Measurements from ENCODE around the gene ZNF446. TPM values are rescaled to one million over a fixed set of nuclear protein-coding genes. Genes with fewer than 3 reads are reported as not detected.
"Not testable (repeated sequence)": the region's sequence is repeated elsewhere in the genome, so short reads cannot be mapped to it uniquely, and the experiment has no call there.

ZNF446 gene
- 8.3 and 16.4 TPM in 2 replicates for total RNA-seq (2014; rRNA removed; shearing (Covaris generic))

DNA sequence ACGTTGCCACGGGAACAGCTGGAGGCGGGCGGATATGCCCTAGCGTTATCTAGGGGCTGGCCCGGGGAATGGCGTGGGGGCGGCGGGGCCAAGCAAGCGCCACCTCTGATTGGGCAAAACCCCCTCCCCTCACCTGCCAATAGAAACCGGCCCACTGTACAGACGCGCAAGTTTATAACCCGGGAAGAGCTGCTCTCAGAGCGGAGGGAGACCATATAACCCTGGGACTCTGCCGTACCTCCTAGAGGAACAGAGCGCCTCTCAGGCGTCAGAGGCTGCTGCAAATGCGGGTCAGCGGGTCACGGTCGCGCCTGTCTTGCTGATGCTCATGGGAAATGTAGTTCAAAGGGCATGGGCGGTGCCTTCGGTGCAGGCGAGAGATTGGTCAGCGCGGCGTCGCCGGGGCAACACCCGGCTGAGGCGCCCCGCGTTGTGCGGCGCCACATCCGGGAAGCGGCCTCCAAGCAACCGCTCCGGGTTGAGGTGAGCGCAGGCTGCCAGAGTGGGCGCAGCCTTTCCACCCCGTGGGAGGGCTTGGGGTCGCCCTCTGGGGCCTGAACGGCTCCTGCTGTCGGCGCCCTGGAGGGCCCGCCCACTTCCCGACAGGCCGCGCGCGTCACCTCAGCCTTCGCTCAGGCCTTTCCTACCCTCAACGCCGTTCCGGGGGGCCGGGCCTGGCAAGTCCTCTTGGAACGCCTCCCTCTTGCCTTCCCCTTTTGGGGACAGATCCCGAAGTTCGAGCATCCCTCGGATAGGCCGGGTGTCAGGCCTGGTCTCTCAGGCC lies at the start of gene ZNF446:
Gene ZNF446, plus strand, starts transcription at position 639 of the 784 bp plus-strand sequence. CDS start 867 bp downstream, outside the sequence.
- peak; percentile 99 for DNase-seq (ENCODE audit: low read depth)

DNA sequence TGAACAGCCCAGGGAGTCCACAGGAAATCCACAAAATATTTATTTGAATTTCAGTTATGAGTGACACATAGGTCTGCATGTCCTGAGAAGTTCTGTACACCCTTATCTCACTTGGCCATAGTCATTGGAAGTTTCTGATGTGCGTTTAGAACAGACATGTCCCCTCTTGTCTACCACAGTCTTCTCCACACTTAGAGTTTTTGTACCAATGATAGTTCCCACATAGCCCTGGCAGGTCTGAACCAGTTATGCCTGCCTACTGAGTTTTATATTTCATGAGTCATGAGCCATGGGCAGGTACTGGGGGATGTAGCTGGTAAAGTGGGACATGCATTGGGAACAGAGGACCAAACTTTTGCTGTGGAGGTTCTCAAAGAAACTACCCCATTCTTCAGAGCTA lies 47.5 kb upstream of the ZNF446 start:
- DNase-seq (ENCODE audit: low read depth) = no peak

DNA sequence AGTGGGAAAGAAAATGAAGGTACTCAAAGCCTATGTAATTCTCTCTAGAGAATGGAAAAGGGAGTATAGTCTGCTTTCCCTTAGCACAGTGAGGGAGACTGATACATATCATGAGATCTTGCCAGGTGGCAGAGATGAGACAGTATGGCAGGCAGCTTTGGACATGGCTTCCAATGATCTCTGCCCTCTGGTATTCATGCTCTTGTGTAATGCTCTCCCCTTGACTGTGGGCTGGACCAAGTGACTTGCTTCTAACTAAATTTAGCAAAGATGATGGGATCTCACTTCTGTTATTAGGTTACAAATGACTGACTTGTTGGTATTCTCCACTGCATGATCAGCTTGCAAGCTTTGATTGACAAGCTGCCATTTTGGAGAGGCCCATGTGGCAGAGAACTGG lies 46.4 kb upstream of the ZNF446 start:
- DNase-seq (ENCODE audit: low read depth) = no peak

DNA sequence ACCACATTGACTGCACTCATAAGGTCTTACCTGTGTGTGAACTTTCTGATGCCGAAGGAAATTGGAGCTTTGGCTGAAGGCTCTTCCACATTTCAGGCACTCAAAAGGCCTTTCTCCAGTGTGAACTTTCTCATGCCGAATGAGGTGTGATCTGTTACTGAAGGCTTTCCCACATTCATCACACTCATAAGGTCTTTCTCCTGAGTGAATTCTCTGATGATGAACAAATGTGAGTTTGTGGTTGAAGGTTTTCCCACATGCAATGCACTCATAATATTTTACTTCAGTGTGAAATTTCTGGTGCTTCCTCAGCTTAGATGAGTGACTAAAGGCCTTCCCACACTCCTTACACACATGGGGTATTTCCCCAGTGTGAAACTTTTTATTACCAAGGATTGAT lies 41.9 kb upstream of the ZNF446 start:
- no peak for DNase-seq (ENCODE audit: low read depth)

DNA sequence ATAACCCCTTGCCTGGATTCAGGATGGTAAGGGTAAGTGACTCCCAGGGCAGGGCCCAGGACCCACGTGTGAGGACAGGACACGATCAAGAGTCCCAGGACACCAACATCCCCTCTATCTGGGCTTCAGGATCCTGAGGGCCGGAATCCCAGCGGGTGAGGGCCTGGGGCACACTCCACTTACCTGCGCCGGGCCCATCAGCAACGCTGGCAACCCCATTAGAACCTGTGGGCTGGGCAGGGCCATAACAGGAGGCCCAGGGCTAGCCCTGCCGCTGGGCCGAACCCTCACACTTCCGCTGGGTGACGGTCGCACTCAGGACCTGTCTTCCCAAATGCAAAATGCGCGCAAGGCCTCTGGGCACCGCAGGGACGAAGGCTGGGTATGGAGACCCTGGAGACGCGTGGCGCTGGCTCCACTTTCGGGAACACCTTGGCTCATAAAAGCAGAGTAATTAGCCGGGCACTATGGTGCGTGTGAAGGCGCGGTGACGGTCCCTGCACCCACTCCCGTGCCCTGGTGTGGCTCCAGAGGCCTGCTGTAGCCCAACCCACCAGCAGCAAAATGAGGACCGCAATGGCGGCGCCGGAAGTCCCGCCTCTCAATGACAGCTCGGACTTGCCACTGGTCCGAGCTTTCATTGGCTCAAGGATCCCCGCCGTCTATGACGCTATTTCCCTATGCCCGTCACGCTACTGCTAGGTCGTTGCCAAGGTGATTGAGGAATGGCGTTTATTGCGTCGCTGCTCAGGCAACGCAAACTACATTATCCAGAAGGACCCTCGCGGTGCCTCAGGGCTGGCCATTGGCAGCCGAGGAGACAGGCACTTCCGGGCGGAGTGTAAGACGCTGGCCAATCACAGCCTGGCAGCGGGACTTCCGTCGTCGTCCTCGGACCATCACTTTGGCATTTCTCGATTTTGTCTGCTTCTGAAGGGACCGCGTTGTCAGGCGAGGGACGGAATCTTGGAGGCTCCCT lies 36.3 kb upstream of the ZNF446 start, which contains the start of gene ZNF132:
Gene ZNF132, minus strand, starts transcription at position 578 of the 979 bp plus-strand sequence. Its CDS starts 332 bp downstream, at position 246.
- DNase-seq (ENCODE audit: low read depth) = peak; percentile 98

DNA sequence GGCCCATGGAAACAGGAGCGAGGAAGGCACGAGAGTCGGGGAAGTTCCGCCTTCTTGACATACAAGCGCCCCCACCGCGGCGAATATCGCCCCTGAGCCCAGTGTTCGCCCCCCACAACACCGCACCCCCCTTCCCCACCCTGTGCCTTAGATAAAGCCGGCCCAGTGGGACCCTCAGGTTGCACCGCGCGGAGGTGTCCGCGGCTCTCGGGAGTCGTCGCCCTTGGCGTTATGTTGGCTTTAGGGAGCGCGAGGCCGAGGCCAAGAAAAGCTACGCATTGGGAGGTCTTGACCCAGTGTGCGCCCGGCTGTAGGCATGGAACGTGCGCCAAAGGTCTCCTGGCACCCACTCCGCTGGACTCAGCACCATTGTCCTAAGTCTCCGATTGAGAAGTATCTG lies 35.6 kb upstream of the ZNF446 start:
- no peak for DNase-seq (ENCODE audit: low read depth)

DNA sequence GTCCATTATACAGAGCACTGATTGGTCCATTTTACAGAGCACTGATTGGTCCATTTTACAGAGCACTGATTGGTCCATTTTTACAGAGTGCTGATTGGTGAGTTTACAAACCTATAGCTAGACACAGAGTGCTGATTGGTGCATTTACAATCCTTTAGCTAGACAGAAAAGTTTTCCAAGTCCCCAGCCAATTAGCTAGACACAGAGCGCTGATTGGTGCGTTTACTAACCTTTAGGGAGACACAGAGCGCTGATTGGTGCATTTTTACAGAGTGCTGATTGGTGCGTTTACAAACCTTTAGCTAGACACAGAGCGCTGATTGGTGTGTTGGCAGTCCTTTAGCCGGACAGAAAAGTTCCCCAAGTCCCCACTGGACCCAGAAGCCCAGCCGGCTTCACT lies 33.2 kb upstream of the ZNF446 start:
- DNase-seq (ENCODE audit: low read depth) = not testable (repeated sequence)

DNA sequence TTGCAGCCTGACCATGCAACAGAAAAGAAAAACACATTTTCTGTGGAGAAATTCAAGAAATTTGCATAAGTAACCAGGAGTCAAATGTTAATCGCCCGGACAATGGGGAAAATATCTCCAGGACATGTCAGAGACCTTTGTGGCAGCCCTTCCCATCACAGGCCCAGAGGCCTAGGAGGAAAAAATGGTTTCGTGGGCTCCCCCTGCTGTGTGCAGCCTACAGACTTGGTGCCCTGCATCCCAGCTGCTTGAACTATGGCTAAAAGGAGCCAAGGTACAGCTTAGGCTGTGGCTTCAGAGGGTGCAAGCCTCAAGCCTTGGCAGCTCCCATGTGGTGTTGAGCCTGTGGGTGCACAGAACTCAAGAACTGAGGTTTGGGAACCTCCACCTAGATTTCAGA lies 27.3 kb upstream of the ZNF446 start:
- DNase-seq (ENCODE audit: low read depth) = not testable (repeated sequence)

DNA sequence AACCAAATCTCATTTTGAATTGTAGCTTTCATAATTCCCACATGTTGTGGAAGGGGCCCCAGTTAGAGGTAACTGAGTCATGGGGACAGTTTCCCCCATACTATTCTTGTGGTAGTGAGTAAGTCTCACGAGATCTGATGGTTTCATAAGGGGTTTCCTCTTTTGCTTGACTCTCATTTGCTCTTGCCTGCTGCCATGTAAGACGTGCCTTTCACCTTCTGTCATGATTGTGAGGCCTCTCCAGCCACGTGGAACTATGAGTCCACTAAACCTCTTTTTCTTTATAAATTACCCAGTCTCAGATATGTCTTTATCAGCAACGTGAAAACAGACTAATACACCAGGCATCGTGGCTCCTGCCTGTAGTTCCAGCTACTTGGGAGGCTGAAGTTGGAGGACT lies 26.2 kb upstream of the ZNF446 start:
- not testable (repeated sequence) for DNase-seq (ENCODE audit: low read depth)

DNA sequence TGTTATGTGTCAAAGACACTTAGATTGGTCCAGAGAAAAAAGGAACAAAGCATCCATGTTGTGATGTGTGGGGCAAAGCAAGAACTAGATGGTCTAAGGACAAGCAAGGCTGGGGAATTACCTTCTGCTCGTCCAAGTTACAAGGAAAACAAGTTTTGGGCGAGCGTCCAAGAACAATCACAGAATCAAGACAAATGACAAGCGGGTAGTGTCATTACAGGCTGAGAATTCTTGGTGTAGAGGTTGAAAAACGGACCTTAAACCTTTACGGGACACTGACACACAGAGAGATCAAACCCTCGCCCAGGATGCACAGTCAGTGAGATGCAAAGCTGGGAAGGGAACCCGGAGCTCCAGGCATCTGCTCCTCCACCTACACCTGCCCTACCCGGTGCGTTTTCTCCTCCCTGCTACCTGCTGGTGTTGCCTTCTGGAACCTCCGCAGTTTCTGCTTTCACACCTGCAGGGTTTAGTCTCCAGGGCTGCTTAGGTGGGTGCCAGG lies 25.2 kb upstream of the ZNF446 start:
- no peak for DNase-seq (ENCODE audit: low read depth)

DNA sequence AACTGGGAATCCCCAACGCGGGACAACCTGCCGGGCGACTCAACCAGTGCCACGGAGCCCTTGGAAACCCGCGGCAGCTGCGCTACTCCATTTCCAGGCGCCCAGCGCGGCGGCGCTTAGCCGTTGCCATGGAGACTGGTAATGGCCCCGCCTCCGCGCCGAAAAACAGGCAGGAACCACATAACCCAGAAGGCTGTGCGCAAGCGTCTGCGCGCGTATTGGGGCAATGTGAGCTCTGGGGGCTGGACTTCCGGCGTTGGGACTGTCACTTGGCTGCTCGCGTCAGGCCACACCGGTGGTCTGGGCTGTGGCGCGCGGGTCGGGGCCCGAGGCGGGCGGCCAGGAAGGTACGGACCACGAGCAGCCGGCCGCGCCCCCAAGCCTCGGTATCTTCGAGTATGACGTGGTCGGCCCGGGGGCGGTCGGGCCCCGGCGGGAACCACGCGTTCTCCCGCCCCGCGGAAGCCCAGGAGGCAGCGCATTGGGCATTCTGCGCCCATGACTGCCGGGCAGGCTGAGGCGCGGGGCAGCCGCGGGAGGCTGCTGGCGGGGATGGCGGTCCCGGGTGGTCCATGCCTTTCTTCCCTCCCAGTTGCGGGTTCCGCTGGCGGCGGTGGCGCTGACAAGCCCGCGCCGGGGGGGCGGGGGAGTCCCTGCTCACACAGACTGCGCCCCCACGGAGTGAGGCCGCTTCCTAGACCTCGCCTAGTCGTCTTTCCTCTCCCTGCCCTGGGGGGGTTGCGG lies 24.6 kb upstream of the ZNF446 start, which contains the start of gene ZNF324B:
Gene ZNF324B, plus strand, starts transcription at position 265 of the 744 bp plus-strand sequence. CDS start 2,080 bp downstream, outside the sequence.
- DNase-seq (ENCODE audit: low read depth) = peak; percentile 98

DNA sequence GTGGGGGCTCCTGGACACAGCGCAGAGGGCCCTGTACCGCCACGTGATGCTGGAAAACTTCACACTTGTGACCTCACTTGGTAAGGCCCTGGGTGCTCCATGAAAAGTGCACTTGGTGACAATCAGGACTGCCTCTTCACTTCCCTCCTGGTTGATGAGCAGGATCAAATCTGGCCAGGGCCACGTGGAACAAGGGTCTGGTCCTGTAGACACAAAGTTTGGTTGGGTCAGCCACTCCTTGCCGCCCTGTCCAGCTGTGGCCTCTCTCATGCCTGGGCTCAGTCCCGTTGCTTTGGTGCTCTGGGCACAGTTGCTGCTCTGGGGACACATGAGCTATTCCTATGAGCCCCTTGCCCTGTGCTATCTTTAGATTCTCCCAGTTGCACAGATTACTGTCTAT lies 22.4 kb upstream of the ZNF446 start:
- DNase-seq (ENCODE audit: low read depth) = no peak

DNA sequence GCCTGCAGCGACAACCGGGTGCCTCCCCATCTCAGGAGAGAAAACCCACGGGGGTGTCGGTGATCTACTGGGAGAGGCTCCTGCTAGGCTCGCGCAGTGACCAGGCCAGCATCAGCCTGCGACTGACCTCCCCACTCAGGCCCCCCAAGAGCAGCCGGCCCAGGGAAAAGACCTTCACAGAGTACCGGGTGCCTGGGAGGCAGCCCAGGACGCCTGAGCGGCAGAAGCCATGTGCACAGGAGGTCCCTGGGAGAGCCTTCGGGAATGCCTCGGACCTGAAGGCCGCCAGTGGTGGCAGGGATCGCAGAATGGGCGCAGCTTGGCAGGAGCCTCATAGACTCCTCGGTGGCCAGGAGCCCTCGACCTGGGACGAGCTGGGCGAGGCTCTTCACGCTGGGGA lies 20.8 kb upstream of the ZNF446 start:
- DNase-seq (ENCODE audit: low read depth) = no peak

DNA sequence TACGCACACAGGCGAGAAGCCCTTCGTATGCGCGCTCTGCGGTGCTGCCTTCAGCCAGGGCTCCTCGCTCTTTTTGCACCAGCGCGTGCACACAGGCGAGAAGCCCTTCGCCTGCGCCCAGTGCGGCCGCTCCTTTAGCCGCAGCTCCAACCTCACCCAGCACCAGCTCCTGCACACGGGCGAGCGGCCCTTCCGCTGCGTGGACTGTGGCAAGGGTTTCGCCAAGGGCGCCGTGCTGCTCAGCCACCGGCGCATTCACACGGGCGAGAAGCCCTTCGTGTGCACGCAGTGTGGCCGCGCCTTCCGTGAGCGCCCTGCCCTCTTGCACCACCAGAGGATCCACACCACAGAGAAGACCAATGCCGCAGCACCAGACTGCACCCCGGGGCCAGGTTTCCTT lies 20.0 kb upstream of the ZNF446 start:
- no peak for DNase-seq (ENCODE audit: low read depth)

DNA sequence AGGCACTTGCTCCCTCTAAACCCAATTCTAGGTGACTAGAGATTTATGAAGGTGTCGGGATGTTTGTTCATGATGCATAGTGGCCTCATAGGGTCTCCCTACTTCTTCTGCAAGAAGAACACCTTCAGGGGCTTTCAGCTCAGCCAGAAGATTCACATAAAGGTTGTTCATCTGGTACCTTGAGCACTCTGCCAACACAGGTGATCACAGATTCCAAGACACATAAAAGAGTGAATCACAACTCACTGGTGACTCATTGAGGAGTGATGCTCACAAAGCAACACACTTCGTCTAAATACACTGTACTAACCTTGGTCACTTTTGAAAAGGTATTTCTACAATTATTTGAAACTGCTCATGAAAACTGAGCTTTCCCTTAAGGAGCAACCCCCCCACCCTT lies 16.1 kb upstream of the ZNF446 start:
- DNase-seq (ENCODE audit: low read depth) = no peak

DNA sequence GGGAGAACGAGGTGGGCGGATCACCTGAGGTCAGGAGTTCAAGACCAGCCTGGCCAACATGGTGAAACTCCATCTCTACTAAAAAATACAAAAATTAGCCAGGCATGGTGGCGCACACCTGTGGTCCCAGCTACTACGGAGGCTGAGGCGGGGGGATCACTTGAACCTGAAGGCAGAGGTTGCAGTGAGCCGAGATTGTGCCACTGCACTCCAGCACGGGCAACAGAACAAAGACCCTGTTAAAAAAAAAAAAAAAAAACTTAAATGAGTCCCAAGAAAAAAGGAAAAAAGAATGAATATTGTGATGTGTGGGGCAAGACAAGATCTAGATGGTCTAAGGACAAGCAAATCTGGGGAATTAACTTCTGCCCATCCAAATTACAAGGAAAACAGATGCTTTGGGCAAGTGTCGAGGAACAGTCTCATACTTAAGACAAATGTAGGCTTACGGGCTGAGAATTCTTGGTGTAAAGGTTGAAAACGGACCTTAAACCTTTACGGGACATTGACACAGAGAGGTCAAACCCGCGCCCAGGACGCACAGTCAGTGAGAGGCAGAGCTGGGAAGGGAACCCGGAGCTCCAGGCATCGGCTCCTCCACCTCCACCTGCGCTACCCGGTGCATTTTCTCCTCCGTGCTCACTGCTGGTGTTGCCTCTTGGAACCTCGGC lies 9.9 kb upstream of the ZNF446 start:
- DNase-seq (ENCODE audit: low read depth) = no peak

DNA sequence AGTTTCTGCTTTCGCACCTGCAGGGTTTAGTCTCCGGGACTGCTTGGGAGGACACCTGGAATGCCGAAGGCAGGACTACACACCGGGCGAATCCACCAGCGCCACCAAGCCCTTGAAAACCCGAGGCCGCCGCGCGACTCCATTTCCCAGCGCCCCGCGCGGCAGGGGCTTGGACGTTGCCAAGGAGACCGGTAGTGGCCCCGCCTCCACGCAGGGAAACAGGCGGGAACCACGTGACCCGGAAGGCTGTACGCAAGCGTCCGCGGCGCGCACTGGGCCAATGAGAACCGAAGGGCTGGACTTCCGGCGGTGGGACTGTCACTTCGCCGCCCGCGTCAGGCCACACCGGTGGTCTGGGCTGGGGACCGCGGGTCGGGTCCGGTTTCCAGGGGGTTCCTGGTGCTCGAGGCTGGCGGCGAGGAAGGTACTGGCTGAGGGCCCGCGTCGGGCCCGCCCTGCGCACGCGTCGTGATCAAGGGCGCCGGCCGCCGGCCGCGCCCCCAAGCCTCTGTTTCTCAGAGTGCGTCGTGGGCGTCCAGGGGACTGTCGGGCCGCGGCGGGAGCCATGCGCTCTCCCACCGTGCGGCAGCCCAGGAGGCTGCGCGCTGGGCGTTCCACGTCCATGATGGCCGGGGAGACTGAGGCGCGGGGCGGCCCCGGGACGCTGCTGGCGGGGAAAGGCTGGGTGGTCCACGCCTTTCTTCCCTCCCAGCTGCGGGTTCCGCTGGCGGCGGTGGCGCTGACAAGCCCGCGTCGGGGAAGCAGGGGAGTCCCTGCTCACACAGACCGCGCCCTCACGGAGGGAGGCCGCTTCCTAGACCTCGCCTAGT lies 9.2 kb upstream of the ZNF446 start, which contains the start of gene ZNF324:
Gene ZNF324, plus strand, starts transcription at position 321 of the 830 bp plus-strand sequence. CDS start 2,106 bp downstream, outside the sequence.
- peak; percentile 99 for DNase-seq (ENCODE audit: low read depth)

DNA sequence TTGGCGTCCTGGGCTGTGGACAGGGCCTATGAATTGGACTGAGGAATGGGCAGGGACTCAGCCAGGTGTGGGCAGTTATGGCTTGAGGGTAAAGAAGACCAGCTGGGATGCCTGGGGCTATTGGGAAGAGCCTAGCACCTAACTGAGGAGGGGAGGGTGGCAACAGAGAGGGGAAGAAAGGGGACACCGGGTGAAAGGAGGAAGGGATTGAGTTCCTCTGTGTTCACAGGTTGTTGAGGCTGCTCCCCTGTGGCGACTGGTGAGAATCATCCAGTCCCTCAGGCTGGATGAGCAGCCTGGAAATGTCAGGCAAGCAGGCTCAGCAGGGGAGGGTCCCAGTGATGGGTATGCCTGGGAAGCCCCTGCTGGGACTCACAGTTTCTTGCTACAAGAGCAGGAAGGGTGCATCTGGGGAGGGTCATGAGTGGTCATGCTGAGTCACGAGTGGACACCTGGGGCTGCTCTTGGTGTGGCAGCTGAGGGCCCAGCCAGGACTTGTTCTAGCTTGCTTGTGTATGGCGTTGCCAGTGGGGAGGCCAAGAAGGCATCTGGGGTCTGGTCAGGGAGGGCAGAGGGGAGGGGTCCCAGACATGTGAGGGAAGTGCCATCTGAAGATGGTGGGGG lies 7.8 kb upstream of the ZNF446 start:
- no peak for DNase-seq (ENCODE audit: low read depth)

All from Daoy (cell line).